GM20000 (cell line): Measurements from ENCODE around the gene RCAN2.

Experiments used
- DNase-seq: peaks from one replicate; pipeline ENCODE4 v3.0.0; 2012; ENCODE audit warnings: low spot score
- TF ChIP-seq, protein P1 (sequence below): IDR thresholded peaks from 2 replicates; pipeline ENCODE4 v1.5.1; 2012; ENCODE audit warnings: mild to moderate bottlenecking, control low read depth; ENCODE audit errors: extremely low read depth, missing control alignments

Gene RCAN2

DNA sequence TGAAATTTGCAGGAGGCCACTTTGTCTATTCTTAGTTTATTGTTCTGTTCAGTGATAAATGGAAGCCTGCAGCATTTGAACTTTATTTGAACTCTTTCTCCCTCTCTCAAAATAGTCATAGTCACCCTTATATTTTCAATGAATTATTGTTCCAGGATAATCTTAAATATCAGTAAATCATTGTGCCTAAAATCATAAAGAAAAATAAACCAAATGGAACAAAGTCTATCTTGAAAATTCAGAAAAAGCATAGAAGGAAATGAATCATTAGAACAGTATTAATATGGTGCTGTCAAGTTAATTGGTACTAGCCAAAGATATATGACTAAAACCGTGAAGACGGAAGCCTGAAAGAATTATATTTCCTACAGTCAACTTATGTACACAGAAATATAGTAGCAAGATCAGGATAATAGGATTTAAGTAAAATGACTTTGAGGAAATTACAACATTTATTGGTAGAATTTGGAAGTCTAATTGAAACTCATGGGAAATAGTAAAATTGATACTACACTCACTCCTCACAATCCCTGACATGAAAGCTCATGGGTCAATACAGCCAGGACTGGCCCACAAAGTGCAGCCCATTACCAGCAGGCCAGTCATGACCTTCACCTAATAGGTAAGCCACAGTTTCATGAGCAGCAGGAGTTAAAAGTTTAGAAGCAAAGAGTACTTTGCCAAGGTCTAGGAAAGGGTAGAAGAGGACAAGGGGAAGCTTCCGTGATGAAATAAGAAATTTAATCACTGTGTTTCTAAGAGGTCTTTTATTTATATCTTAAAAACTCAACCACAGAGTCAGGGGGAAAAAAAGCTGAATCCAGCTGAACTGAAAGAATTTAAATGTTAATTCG, 200.6 kb downstream of the RCAN2 start:
- DNase-seq = no peak
- TF ChIP-seq, protein P1, sequence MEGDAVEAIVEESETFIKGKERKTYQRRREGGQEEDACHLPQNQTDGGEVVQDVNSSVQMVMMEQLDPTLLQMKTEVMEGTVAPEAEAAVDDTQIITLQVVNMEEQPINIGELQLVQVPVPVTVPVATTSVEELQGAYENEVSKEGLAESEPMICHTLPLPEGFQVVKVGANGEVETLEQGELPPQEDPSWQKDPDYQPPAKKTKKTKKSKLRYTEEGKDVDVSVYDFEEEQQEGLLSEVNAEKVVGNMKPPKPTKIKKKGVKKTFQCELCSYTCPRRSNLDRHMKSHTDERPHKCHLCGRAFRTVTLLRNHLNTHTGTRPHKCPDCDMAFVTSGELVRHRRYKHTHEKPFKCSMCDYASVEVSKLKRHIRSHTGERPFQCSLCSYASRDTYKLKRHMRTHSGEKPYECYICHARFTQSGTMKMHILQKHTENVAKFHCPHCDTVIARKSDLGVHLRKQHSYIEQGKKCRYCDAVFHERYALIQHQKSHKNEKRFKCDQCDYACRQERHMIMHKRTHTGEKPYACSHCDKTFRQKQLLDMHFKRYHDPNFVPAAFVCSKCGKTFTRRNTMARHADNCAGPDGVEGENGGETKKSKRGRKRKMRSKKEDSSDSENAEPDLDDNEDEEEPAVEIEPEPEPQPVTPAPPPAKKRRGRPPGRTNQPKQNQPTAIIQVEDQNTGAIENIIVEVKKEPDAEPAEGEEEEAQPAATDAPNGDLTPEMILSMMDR = no peak

DNA sequence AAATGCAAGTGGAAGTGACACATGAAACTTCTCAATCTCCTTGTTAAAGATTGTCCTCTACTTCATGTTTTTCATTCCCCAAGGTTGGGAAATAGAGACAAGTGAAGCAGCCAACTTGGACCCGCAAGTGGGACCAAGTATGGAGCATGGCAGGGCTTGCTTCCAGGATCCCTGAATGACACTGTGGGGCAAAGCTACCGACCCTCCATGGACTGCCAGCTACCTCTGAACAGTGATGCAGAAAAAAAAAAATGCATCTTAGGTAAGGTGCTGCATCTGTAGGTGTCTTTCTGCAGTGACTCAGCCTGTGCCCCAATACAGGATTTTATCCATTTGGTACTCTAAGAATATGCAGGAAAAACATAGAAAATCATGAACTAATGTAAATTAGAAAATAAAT, 201.4 kb downstream of the RCAN2 start:
- TF ChIP-seq, protein P1 = no peak

DNA sequence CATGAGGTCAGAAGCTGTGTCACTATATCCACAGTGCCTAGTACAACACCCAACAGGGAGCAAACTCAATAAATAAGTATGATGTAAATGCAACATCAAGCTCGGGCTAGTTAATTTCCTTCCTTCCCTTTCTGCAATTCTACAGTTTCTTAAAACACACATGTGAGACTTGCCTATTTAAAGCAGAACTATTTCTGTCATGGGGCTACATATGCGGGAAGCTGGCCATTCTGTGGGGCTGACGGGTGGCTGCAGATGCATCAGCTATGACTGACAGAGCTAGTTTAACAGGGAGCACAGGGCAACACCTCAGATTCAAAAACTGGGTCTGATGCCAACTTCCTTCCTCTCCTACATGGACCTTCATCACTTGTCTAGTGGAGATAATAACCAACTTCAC, 202.4 kb downstream of the RCAN2 start:
- TF ChIP-seq, protein P1 = no peak
- no peak for DNase-seq

More for the DNA sequence above, 201.4 kb downstream of the RCAN2 start:
- no peak for DNase-seq

DNA sequence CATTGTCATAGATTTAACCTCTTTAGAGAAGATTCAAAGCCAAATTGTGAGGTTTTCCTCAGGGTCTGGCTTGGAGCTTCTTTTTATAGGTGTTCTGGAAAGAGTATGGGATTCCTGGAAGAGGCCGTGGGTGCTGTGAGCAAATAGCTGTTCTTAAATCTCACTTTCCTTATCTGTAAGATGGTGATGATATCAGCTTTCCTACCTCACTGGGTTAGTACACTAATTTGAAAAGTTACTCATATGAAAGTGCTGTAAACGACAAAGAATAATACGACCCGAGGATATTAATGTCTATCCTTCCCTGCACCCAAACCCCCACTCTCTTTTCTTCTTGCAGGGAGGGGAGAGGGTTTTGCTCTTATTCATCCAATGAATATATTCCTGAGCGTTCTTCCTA, 203.6 kb downstream of the RCAN2 start:
- TF ChIP-seq, protein P1 = no peak
- no peak for DNase-seq

DNA sequence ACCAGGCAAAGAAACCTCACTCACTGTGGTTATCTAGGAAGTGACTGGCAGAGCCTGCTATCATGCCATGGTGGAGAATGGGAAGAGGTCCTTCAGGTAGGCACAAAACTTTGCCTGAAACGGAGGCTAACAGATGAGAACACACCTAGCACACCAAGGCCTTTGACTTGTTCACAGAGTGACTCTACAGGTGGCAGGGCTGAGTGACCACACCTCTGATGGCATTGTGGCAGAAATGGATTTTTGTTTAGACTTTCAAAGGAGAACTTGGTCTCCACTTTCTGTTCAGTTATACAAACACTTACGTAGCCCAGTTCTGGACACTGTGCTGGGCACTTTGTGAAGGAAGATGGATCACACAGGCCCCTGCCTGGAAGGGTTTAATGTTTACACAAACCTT, 204.2 kb downstream of the RCAN2 start:
- TF ChIP-seq, protein P1 = no peak
- DNase-seq = no peak

DNA sequence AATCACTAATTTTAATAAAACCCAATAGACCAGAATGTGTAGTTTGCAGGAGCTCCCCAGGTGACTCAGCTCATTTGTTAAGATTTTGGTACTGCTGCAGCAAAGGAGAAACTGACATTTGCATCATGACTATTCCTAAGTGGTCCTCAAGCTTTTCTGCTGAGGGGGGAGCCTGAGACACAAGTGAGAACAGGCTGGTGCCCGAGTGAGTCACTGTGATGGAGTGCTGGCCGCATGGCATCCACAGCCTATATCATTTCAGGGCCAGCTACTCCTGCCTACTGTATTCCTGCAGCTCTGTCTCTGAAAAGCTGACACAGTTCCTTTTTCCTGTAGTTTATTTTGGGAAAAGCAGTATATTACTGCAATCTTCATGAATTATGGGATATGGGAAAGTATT, 206.8 kb downstream of the RCAN2 start:
- DNase-seq = no peak
- TF ChIP-seq, protein P1 = no peak

DNA sequence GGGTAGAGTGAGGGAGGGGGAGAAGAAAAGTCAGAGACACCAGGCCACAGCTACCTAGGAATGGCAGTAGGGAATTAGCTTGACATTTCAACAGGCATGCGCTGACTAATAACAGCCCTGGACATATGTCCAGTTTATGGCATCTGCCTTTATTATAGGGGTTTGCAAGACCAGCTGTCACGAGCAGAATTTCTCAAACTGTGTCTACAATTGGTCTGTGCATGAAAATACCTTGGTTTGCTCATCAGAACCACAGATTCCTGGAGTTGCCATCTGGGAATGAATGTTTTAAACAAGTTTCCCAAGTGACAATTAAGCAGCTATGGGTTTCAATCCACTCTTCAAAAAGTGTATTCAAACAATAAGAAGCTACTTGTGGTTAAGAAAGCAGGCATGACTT, 210.1 kb downstream of the RCAN2 start:
- TF ChIP-seq, protein P1 = no peak
- no peak for DNase-seq
